Embryonic facial prominence (tissue), 1 donor: ENCODE measurements around the gene TIMP4.

ENCODE experiments used
- DNase-seq: peaks from one replicate; pipeline ENCODE4 v3.0.0-alpha.2; 2016; ENCODE audit errors: extremely low spot score

The TIMP4 gene

DNA sequence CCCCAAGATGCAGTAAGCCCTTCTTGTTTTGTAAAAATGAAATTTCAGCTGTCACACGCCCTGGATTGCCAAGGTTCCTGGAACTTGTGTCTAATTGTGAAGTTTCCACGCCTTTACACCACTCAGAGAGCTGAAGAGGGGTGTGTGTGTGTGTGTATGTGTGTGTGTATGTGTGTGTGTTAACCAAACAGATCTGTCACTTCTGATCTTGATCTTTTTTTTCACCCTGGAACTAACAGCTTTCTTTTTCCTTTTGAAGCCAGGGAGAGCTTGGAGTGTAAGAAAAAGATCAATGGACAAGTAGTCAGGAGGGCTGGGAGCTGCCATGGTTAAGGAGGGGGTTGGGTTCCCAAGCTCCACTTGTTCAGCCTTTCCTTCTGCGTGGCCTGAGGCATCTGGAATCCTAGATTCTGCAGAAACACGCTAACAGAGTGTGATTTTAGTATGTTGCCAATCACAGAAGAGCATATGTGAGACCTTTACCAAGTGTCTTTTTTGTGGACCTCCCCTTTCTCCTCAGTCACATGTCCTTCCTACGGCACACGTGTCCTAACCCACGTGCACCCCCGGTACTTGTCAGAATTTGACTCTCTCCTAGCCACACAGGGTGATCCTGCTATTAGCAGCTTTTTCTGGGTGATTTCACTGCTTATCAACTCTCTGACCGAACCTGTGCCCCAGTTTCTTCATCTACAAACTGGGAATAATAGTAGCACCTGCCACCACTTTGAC lies 11.5 kb downstream of the TIMP4 start:
- no peak for DNase-seq

DNA sequence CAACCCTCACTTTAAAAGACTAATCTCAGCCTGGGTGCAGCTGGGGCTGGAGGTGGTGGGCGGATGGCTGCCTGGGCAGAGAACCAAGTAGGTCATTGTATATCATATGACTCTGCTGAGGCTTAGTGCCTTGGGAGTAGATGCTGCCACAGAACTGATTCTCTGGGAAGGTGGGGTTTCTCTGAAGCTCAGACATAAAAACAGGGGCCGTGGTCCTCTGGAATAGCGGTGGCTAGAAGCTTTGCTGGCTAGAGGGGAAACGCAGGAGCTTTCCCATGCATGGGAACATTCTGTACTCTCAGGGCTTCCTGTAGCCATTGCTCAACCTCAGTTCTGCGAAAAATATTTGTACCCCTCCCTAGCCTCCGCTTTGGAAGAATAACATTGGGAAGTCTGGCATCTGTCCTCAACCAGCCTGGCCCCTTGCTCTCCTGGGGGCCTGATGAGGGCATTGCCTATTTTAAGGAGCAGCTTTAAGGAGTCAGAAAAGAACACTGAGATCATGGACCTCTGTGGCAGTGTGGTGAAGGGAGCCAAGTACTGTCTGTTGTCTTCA lies 14.7 kb downstream of the TIMP4 start:
- no peak for DNase-seq

DNA sequence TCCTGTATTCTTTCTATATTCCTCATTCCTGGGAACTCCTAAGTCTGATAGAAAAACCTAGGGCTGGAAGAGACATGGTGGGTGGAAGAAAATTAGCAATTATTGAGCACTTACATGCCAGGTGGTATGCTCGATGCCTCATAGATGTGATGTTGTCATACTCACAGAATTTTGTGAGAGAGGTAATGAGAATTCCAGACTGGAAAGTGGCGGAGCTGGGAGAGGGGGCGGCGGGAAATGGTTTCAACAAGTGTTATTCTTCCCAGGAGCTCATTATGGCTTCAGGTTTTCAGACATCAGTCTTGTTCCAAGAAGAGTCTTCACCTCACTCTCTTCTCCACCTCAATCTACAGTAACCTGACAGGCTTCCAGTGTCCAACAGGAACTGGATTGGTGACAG lies 16.2 kb downstream of the TIMP4 start:
- DNase-seq, result no peak

DNA sequence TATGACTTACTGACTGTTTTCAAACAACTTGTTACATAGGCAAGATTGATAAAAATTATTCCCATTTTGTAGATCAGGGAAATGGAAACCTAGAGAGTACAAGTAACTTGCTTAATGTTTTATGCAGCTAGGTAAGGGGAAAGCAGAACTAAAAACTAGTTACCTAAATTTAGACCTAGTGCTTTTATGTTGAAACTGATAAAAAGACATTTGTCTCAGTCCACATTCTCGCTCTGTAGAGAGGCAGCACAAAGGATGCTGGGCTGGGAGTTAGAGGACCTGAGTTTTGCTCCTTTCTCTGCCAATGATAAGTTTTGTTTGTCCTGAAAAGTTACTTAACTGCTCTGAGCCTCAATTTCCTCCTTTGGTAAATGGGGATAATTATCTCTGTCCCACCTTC lies 17.4 kb downstream of the TIMP4 start:
- no peak for DNase-seq

DNA sequence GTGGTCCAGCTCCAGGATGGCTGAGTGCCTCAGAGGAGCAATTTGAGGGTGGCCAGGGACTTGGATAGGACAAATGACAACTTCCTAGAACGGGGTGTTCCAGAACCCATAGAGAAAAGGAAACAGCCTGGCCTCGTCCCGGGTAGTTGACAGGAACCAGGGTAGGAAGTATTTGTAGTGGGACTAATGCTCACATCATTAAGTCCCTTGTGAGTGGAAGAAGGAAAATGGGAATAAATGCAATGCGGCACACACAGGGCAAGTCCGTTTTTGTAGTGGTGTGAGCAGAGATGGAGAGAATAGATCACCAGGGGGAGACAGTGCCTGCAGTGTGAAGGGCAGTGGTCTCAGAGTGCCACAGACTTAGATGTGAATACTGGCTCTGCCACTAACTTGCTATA lies 19.6 kb downstream of the TIMP4 start:
- DNase-seq, result peak; percentile 46

DNA sequence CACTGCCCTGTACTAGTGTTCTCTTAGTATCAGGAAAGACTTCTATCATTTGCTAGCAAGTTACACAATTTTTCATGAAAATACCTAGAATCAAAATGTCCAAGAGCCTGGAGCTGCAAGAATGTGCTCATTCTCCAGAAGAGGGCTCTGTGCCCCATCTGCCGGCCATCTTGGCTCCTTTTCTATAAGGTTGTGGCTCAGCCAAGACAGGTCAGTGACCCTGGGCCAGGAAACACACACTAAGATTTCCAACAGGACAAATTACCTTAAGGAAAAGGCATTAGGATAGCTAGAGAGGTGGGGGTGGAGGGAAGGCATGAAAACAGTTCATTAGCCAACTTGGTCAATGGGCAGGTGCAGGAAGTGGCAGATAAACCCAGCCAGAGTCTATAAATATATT lies 20.7 kb downstream of the TIMP4 start:
- no peak for DNase-seq

DNA sequence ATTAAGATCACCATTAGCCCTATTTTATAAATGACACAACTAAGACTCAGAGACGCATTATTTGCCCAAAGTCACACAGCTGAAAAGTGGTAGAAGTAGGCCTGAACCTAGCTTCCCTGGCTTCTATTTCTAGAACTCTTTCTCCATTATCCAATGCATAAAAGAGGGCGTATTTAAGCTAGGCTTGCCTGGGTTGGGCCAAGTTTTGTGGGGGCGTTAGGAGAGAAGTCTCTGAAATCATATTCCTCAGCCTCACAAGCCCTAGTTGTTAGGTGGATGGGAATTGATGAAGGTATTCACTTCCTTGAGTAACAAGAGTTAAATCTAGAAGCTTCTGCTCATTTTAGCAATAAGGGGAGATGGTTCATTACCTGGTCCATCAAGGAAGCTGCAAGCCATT lies 22.3 kb downstream of the TIMP4 start:
- no peak for DNase-seq

DNA sequence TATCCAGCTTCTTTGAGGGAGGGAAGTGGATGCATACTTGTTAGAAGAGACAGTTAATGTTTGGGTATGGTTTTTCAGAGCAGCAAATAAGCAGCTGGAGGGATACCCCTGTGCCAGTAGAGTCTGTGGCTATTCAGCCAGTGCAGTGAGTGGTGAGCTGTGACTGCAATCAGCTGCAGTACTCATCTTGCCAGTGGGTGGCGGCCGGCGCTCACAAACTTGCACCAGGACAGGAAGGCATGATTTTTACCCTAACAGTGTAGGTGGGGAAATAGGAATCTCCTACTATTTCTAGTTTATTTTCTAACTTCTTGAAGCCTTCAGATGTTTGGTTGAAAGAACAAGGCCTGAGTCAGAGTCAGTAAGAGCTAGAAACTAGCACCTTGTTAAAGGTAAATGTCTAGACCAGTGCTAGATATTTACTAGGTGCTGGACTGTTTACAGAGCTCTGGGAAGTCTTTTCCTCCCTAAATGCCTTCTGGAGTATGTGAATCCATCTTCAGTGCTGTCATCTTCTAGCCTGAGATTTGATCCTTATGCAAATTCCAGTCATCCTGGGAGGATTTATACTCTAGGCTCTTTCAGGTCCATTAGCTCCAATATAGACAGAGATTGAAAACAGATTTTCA lies 23.6 kb downstream of the TIMP4 start:
- peak; percentile 29 for DNase-seq

DNA sequence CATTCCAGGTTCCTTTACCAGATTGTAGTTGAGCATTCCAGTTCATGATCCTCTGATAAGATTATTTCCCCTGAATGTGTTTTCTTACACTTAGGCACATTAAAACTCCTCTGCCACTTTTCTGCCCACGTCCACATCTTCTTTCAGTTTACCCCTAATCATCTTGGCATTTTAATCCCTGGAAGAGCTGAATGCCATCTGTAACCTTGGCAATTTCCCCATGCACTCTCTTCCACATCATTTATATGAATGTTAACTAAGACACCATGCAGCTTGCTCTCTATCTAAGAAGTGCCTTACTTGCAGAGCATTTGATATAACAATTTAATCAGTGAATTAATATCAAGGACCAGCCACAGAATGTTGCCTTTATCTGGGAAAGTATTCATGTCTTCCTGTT lies 25.8 kb downstream of the TIMP4 start:
- DNase-seq, result no peak

DNA sequence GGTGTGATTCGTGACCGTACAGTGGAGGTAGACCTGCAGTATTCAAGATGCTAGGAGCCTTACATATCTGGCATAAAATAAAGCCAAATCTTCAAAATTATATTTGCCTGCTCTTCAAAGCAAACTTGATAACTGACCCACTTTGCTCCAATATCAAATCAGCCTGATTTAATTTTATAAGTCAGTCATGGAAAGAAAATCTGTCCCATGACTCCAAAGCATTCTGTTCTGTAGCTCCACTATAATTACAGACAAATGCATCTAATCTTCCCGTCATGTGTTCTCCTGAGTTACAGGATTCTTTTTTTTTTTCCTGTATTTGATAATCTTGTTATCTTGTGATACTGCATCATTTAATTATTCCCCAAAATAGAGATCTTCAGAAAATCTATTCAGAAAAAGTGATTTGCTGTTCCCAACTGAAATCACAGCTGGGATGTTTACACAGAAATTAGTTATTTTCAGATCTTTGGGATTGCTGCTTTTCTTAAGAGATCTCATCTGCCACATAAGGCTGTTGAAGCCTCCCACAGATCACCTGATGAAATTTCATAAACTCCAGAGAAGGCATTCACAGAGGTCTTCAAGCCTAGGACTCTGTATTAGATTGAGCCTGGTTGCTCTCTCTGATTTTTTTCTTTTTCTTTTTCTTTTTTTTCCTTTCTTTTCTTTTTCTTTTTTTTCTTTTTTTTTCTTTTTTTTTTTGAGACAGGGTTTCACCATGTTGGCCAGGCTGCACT lies 27.2 kb downstream of the TIMP4 start:
- DNase-seq, result no peak

DNA sequence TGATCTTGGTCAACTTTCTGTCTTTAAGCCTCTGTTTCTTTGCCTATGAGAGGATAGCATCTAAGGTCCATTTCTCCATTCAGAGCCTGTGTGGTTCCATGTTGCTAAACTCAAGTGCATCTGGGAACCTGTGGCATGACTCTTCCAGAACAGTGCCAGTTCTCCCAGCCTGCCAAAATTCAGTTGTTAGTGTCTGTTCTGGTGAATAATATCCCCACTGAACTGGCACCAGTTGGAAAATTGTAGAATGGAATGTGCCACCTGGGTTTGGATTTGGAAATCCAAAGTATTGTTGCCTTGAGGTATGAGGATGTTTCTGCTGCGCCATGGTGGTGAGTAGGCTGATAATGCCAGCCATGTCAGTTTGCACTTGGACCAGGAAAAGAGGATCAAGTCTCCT lies 31.3 kb downstream of the TIMP4 start:
- no peak for DNase-seq

DNA sequence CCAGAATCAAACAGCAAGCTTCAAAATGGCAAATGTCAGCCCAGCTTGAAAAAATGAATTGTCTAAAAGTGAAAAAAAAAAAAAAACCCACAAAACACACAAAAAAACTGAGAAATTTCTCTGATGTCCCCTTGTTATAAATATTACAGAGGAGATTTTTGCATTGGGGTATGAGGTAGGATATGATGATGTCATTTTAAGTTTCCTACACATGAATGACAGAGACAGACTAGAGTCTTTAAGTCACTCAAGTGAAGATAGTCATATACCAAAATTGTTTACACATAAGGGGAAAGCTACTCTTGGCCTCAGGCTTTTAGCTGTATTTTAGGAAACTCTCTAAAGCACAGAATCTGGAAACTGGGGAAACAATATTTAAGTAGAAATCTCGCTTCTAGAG lies 32.9 kb downstream of the TIMP4 start:
- no peak for DNase-seq

DNA sequence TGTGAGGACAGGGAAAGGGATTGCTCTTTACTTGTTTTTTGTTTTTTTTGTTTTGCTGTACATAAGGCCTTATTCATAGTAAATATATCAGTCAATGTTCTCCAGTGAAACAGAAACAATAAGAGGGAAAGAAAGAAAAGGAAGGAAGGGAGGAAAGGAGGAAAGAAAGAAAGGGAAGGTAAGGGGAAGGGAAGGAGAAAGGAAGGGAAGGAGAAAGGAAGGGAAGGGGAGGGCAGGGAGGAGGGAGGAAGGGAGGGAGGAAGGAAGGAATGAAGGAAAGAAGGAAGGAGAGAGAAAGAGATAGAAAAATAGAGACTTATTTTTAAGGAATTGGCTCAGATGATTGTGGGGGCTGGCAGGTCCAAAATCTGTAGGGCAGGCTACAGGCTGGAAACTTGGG lies 37.2 kb downstream of the TIMP4 start:
- no peak for DNase-seq

DNA sequence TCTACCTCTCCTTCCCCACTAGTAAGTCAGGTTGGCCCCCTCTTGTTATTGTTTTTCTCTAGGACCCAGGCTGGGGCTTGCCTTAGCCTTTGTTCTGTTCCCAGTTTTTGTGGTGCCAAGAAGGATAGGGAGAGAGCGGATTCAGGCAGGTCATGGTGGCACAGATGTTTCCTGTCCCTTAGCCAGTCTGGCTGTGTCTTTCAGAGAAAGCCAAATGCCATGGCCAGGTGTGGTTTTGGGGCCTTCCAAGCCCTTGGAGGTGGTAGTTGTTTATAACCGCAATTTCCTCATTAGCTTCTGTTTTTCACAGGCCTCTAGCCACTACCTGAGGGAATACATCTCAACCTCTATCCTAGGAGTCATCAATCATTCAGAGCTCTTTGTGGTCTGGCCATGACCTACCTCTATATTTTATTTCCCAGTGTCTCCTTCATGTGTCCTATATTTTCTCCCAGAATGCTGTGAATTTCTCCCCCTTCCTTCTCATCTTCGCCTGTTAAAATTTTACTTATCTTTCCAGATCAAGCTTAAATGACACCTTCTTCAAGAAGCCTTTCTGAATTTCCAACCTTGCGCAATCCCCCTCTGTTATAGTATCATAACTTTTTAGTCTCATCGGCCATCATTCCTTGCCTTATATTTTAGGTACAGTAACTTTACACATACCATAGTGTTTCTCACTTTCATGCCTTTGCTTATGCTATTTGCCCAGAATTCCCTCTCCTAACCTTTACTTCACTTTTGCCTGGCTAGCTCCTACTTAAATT lies 38.2 kb downstream of the TIMP4 start:
- no peak for DNase-seq

DNA sequence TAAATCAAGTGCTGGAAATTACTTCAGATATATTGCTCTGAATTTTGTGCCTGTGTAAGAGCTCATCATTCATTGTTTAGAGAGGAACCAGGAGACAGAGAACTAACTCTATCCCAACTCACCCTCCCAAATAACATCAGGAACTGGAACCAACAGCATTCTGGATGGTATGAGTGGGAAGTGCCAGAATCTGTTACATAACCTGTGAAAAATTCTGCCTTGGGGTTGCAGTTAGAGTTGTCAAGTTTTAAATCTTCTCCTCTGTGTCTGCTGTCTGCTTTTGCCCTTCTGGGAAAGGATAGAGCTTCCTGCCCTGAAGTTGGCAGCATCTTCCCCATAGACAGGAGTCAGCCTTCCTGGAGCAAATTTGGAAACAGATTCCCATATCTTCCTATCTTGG lies 41.2 kb downstream of the TIMP4 start:
- DNase-seq, result no peak

DNA sequence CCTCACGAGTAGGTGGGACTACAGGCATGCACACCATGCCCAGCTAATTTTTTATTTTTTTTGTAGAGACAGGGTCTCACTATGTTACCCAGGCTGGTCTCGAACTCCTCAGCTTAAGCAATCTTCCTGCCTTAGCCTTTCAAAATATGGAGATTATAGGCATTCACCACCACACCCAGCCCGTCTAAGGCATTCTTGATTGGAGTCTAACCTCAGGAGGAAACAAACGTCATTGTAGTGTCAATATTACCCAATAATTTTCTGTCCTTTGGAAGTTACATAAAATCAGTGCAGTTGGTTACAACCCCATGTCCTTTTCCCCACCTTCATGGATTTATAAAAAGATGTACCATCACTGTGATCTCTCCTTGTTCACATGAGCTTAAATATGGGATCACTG lies 41.8 kb downstream of the TIMP4 start:
- DNase-seq, result no peak

DNA sequence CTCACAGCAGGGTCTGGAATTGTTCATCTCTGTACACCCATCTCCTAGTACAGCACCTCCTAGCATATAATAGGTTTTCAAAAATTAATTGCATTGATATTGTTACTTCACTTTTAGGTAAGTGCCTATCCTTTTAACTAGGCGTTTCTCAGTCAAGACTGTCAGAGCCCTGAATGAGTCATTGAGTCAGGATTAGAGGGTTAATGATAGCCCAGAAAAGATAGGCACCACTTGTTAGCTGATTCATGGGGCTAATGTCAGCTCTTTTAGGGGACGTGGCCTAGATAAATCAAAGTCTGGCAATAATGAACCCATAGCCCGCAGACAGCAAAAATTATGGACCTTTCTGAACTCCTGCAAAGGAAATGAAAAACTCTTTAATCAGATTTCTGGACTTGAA lies 42.9 kb downstream of the TIMP4 start:
- DNase-seq, result no peak

DNA sequence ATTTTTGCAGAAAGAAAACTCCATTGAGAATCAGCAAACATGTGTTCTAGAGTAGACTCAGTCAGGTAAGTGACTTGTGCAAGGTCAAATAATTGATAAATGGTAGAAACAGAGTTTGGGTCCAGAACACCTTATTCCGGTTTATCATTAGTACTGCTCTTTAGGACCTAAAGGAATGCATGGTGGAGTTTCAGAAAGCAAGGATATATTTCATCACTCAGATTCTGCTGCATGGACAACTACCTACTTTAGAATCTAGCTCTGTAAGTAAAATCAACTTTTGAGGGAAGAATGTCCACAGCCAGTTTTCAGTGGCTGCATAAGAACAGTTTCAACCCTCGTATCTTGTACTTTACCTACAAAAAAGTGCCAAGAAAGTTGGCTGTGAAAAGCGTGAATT lies 43.6 kb downstream of the TIMP4 start:
- no peak for DNase-seq

DNA sequence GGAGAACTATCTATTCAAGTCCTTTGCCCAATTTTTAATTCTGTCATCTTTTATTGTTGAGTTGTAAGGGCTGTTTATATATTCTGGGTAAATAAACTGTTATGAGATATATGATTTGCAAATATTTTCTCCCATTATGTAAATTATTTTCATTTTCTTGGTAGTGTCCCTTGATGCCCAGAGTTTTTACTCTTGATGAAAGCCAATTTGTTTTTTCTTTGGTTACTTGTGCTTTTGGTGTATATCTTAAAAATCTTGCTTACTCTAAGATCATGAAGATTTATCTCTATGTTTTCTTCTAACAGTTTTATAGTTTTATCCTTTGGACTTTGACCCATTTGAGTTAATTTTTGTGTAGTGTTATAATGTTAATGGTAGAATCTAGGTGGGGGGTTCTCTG lies 44.5 kb downstream of the TIMP4 start:
- DNase-seq, result no peak

DNA sequence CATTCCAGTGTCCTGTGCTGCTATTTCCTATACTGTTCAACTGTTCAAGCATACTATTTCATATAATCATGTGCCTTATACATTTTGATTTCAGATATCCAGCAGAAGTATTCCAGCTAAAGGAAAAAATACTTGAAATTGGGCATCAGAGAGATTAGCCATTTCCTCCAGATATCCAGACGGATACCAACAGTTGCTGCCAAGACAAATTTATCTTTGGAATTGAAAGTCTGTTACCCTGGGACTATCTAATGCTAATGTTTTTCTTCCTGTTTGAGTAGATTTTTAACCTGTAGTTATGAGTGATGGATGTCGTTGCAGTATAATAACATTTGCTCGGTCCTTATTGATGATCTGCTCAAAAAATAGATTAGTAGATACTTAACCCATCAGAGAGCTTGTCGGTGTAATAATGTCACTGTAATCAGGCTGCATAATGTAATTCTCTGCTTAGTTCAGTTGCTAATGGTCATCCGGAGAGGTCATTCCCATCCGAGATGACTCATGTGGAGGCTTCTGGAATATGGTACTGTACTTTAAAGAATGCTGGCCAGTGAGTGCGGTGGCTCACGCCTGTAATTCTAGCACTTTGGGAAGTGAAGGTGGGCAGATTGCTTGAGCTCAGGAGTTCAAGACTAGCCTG lies 51.5 kb downstream of the TIMP4 start:
- no peak for DNase-seq
